Activated T-helper 1 cell treated with anti-CD3 and anti-CD28 coated beads, Interleukin-12 subunit alpha, Interleukin-12 subunit beta, Interleukin-2, Interleukin-4 antibody, amounts not matched to agents 30 ng/mL and 10 ng/mL and 1 ng/mL, durations not matched to agents 14 hours and 24 hours and 36 hours (primary cell): Measurements from ENCODE around the gene ADAMTS2. TPM values are rescaled to one million over a fixed set of nuclear protein-coding genes. Genes with fewer than 3 reads are reported as not detected.

Experiments used
- DNase-seq: peaks from one replicate; pipeline ENCODE4 v3.0.0; 2021; ENCODE audit warnings: low spot score
- H3K27ac Mint-ChIP-seq: one replicate; pipeline ENCODE4 v1.8.0; 2021; ENCODE audit warnings: mild to moderate bottlenecking, mixed read lengths
- H3K27me3 Mint-ChIP-seq: one replicate; pipeline ENCODE4 v1.8.0; 2022; ENCODE audit warnings: mild to moderate bottlenecking, moderate library complexity, mixed read lengths; ENCODE audit not compliant: insufficient read depth
- H3K36me3 Mint-ChIP-seq: one replicate; pipeline ENCODE4 v1.8.0; 2021; ENCODE audit warnings: low read depth, mixed read lengths
- H3K4me1 Mint-ChIP-seq: one replicate; pipeline ENCODE4 v1.8.0; 2021; ENCODE audit warnings: low read depth, mixed read lengths
- H3K4me3 Mint-ChIP-seq: one replicate; pipeline ENCODE4 v1.8.0; 2021; ENCODE audit warnings: mild to moderate bottlenecking, moderate library complexity, mixed read lengths
- H3K9me3 Mint-ChIP-seq: one replicate; pipeline ENCODE4 v1.8.0; 2021; ENCODE audit warnings: mixed read lengths
- intact Hi-C: fragments of 100-400 bp; cut with micrococcal nuclease; formaldehyde crosslinking; loops from one replicate; pipeline ENCODE4 v1.15.1; 2024
- total RNA-seq: library from RNA; stranded (reverse); gene quantifications from 2 replicates; pipeline ENCODE4 v1.2.3, GENCODE V29; 2022

The ADAMTS2 gene
- total RNA-seq, 1 donor from 2014 or later: not detected

GRCh38 chr5:179244044-179244443 lies 101.2 kb downstream of the ADAMTS2 start:
- H3K27me3 Mint-ChIP-seq: peaks cover 2% of the 10 kb centered on the region
- no peak overlapping the region for H3K4me3 Mint-ChIP-seq
- peaks cover 7% of the 10 kb centered on the region for H3K9me3 Mint-ChIP-seq
- no peak for DNase-seq
- H3K27ac Mint-ChIP-seq: no peak overlapping the region
- no peaks in the 10 kb centered on the region for H3K4me1 Mint-ChIP-seq
- no peaks in the 10 kb centered on the region for H3K36me3 Mint-ChIP-seq
- intact Hi-C loops: no loop called here

- H3K27me3 Mint-ChIP-seq: peaks cover 1% of the 10 kb centered on the region
- DNase-seq: no peak
- no peaks in the 10 kb centered on the region for H3K4me1 Mint-ChIP-seq
- intact Hi-C loops: no loop called here
- no peak overlapping the region for H3K27ac Mint-ChIP-seq
- H3K4me3 Mint-ChIP-seq: no peak overlapping the region
- no peaks in the 10 kb centered on the region for H3K36me3 Mint-ChIP-seq
- peaks cover 7% of the 10 kb centered on the region for H3K9me3 Mint-ChIP-seq
These were observed 101.9 kb downstream of the ADAMTS2 start for GRCh38 chr5:179243333-179243732.

GRCh38 chr5:179242676-179243075 lies 102.6 kb downstream of the ADAMTS2 start:
- Mint-ChIP-seq H3K27ac (no peak overlapping the region), H3K4me3 (no peak overlapping the region)
- intact Hi-C loops: no loop called here

GRCh38 chr5:179241764-179242370 lies 103.4 kb downstream of the ADAMTS2 start:
- Mint-ChIP-seq H3K4me1 (no peaks in the 10 kb centered on the region), H3K36me3 (no peaks in the 10 kb centered on the region), H3K4me3 (no peak overlapping the region), H3K27me3 (peaks cover 1% of the 10 kb centered on the region), H3K27ac (no peak overlapping the region), H3K9me3 (peaks cover 3% of the 10 kb centered on the region)
- no peak for DNase-seq
- intact Hi-C loops: no loop called here

More at GRCh38 chr5:179242676-179243075, 102.6 kb downstream of the ADAMTS2 start:
- DNase-seq: no peak
- peaks cover 7% of the 10 kb centered on the region for H3K9me3 Mint-ChIP-seq
- peaks cover 1% of the 10 kb centered on the region for H3K27me3 Mint-ChIP-seq
- no peaks in the 10 kb centered on the region for H3K4me1 Mint-ChIP-seq
- H3K36me3 Mint-ChIP-seq: no peaks in the 10 kb centered on the region

- no peak for DNase-seq
- Mint-ChIP-seq H3K27ac (no peak overlapping the region), H3K36me3 (no peaks in the 10 kb centered on the region), H3K9me3 (peaks cover 3% of the 10 kb centered on the region), H3K27me3 (peaks cover 1% of the 10 kb centered on the region), H3K4me3 (no peak overlapping the region), H3K4me1 (no peaks in the 10 kb centered on the region)
- intact Hi-C loops: no loop called here
These were observed 104.1 kb downstream of the ADAMTS2 start for GRCh38 chr5:179241175-179241574.

- no peak overlapping the region for H3K4me3 Mint-ChIP-seq
- H3K4me1 Mint-ChIP-seq: no peaks in the 10 kb centered on the region
- H3K27me3 Mint-ChIP-seq: peaks cover 1% of the 10 kb centered on the region
- H3K9me3 Mint-ChIP-seq: peaks cover 3% of the 10 kb centered on the region
- H3K27ac Mint-ChIP-seq: no peak overlapping the region
- no peak for DNase-seq
- intact Hi-C loops: no loop called here
- no peaks in the 10 kb centered on the region for H3K36me3 Mint-ChIP-seq
These were observed 104.7 kb downstream of the ADAMTS2 start for GRCh38 chr5:179240561-179240960.

GRCh38 chr5:179239256-179240135 lies 105.8 kb downstream of the ADAMTS2 start:
- H3K9me3 Mint-ChIP-seq: peaks cover 3% of the 10 kb centered on the region
- no peak overlapping the region for H3K27ac Mint-ChIP-seq
- peaks cover 1% of the 10 kb centered on the region for H3K27me3 Mint-ChIP-seq
- intact Hi-C loops: no loop called here
- no peaks in the 10 kb centered on the region for H3K4me1 Mint-ChIP-seq
- DNase-seq: no peak
- no peak overlapping the region for H3K4me3 Mint-ChIP-seq
- no peaks in the 10 kb centered on the region for H3K36me3 Mint-ChIP-seq

- H3K27ac Mint-ChIP-seq: no peak overlapping the region
- no peaks in the 10 kb centered on the region for H3K4me1 Mint-ChIP-seq
- intact Hi-C loops: no loop called here
These were observed 106.7 kb downstream of the ADAMTS2 start for GRCh38 chr5:179238628-179238970.

GRCh38 chr5:179237770-179238627 lies 107.3 kb downstream of the ADAMTS2 start:
- Mint-ChIP-seq H3K4me3 (no peak overlapping the region), H3K27me3 (peaks cover 1% of the 10 kb centered on the region), H3K4me1 (no peaks in the 10 kb centered on the region), H3K36me3 (no peaks in the 10 kb centered on the region), H3K27ac (no peak overlapping the region), H3K9me3 (peaks cover 3% of the 10 kb centered on the region)
- intact Hi-C loops: no loop called here
- DNase-seq: no peak

More at GRCh38 chr5:179238628-179238970, 106.7 kb downstream of the ADAMTS2 start:
- Mint-ChIP-seq H3K36me3 (no peaks in the 10 kb centered on the region), H3K27me3 (peaks cover 1% of the 10 kb centered on the region), H3K9me3 (peaks cover 3% of the 10 kb centered on the region), H3K4me3 (no peak overlapping the region)
- DNase-seq: no peak

GRCh38 chr5:179235416-179236400 lies 109.6 kb downstream of the ADAMTS2 start:
- H3K4me3 Mint-ChIP-seq: no peak overlapping the region
- peaks cover 1% of the 10 kb centered on the region for H3K27me3 Mint-ChIP-seq
- intact Hi-C loops: no loop called here
- H3K27ac Mint-ChIP-seq: no peak overlapping the region
- DNase-seq: no peak
- no peaks in the 10 kb centered on the region for H3K36me3 Mint-ChIP-seq
- no peaks in the 10 kb centered on the region for H3K4me1 Mint-ChIP-seq
- H3K9me3 Mint-ChIP-seq: peaks cover under 1% of the 10 kb centered on the region

- peaks cover 1% of the 10 kb centered on the region for H3K27me3 Mint-ChIP-seq
- H3K9me3 Mint-ChIP-seq: no peaks in the 10 kb centered on the region
- no peak for DNase-seq
- H3K4me1 Mint-ChIP-seq: no peaks in the 10 kb centered on the region
- no peak overlapping the region for H3K4me3 Mint-ChIP-seq
- intact Hi-C loops: no loop called here
- H3K36me3 Mint-ChIP-seq: no peaks in the 10 kb centered on the region
- no peak overlapping the region for H3K27ac Mint-ChIP-seq
These were observed 110.6 kb downstream of the ADAMTS2 start for GRCh38 chr5:179234563-179235135.
